ENCODE data around the gene NR6A1.
A peak's percentile ranks its signal among the peaks of the same experiment; 100 is the strongest.

Gene NR6A1

DNA sequence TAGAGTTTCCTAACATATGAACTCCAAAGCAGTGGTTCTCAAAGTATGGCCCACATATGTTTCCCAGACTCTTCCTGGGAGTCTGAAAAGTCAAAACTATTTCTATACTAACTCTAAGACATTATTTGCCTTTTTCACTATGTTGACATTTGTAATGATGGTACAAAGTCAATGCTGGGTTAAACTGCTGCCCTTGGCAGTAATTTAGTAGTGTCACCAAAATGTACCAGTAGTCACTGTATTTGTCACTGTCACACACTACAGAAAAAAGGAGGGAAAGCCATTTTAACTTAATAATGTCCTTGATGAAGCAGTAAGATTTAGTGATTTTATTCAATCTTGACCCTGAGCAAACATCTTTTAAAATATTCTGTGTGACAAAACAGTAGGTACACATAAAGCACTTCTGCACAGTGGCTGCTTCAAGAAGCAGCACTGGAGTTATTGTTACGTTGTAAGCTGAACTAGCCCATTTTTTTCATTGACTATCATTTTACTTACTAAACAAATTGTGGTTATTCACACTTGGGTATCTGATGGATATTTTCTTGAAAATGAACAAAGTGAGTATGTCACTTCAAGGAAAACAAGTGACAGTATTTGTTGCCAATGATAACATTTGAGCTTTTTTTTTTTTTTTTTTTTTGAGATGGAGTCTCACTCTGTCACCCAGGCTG lies 90.3 kb downstream of the NR6A1 start:
- DNase-seq: no peak

DNA sequence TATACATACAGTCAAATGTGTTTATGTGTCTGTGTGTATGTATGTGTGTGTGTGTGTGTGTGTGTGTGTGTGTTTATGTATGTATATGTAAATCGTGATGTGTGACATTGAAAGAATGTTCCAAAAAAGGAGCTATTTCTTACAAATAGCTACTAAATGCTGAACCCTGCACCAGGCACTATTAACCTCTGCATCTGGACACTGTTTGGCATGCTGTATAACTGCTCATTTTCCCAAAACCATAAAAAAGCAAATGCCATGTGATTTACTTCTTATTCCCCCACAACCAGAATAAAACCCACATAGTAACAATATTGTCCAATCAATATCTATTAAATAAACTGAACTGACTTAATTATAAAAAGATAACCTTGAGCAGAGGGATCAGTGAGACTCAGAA lies 91.1 kb downstream of the NR6A1 start:
- no peak for DNase-seq

- DNase-seq: no peak
These were observed 95.0 kb downstream of the NR6A1 start for GRCh38 chr9:124676159-124676551.

DNA sequence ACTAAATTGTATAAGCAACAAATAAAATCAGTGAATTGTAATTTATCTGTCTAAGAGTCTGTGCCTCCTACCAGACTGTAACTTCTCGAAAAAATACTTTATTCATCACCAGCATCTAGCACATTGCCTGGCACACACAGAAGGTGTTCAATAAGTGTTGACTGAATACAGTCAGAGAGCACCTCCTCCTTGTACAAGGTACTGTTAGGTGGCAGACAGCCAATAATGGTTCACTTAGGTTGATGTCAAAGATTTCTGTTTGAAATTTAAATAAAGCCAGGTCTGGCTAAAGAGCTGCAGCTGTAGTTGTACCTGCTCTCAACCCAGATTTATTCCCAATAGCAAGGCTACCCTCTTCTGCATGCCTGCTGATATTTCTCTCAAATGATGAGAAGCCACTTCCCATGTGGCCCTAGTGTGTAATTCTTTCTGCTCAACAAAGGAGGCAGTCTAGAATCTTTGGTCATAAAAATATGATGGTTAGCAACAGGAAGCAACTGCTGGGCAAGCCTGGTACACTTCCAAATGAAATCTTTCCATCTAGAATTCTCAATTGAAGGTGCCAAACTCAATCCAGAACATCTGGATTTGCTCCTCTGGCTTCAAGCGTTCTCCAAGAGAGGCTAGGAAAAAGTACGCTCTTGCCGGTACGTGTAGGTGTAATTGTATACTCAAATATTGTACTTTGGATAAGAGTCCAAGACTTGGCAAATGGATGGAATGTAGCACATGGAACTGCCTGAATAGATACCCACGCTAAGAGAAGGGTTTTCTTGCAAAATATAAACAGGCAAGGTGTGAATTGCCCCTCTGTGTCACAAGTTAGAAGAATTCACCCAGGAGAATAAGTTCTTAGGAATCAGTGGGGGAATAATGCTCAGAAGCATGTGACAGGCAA lies 95.6 kb downstream of the NR6A1 start:
- no peak for DNase-seq

- DNase-seq: no peak
These were observed 96.5 kb downstream of the NR6A1 start for GRCh38 chr9:124674651-124675050.

DNA sequence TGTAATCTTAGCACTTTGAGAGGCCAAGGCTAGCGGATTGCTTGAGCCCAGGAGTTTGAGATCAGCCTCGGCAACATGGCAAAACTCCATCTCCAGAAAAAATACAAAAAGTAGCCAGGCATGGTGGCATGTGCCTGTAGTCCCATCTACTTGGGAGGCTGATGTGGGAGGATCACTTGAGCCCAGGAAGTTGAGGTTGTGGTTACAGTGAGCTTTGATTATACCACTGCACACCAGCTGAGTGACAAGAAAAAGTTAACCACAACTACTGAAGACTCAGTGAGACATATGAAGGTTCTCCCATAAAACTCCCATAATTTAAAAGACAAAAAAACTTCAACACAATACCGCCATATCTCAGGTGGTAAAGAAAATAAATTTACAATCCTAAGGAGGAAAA lies 98.0 kb downstream of the NR6A1 start:
- no peak for DNase-seq

GRCh38 chr9:124671861-124672260 lies 99.2 kb downstream of the NR6A1 start:
- DNase-seq: no peak

- DNase-seq: no peak
These were observed 104.5 kb downstream of the NR6A1 start for GRCh38 chr9:124666642-124667041.

DNA sequence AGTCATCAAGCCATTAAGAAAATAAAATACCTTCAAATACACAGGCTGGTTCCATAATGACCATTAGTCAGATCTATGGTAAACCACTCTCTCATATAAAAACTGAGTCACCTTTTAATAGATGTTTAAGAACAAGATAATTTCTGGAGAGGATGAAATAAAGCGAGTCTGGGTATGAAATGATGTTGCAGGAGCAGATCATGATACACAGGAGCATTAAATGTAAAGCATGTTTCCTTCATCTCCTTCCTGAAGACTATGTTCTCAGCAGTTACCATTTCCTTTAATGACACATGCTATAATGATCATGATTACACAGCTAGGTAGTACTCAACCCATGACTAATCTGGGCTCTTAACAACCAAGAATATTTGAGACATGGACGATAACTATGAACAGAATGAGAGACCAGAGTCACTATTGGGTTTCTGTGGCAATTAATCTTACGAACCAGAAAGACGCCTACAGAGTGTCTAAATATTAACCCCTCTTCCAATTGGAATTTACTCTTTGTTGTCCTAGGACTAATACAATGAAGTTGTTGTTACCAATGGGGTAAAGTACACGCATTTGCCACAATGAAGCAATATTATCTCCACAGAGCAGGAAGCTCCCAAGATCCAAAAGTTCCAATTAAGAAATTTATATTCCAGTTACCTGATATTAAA lies 105.6 kb downstream of the NR6A1 start:
- peak; percentile 29 for DNase-seq

- DNase-seq: no peak
These were observed 107.0 kb downstream of the NR6A1 start for GRCh38 chr9:124664143-124664542.

DNA sequence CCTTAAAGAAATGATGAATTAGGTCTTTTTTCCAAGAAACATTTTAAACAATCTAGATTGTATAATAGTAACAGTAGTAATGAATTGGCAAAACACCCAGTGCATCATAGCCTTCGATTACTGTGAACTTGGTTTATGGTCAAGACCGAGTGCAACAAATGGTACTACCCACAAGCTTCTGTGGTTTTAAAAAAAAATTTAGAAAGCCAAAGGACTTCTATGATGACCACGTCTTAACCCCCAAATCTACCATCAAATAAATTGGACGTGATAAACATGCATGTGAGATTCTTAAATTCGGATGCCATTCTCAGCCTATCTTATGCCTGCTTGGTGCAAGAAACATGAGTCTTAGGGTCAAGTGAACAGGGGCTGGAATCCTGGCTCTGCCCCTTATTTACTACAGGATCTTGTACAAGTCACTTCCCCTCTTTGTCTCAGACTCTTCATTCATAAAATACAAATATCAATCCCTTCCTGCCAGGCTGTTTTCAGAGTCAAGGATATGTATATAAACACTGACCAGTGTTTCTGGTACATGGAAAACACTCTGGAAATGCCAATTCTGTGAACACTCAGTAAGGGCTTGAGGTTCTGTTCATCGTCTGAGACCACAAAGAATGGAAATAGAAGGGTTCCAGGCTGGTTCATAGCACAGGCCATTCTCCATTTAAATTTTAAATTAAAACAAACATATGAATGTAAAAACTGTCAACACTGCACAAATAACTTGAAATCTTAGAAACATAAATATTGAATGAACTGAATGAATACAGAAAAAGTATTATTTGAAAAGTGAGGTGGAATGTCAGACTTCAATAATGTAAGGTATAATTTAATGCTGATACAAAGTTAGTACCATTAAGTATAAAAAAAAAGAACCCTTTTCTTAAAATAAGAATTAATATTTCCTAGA lies 107.8 kb downstream of the NR6A1 start:
- DNase-seq: no peak

DNA sequence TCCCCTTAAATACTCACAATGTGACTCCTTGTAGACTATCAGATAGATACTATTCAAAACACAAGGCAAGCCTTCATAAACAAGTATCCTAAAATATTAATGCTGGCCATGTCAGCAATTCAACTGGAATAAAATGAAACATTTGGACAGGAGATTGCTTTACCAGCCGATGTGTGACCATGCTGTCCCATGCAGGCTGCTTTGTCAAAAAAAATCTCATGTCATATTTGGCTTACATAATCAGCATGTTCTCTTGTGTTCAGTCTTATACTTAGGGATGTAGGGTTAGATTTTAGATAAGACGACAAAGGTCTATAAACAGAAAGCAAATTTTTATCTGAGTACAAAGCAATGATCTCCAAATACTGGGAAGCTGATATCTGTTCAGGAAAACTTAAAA lies 108.5 kb downstream of the NR6A1 start:
- no peak for DNase-seq

- DNase-seq: peak; percentile 14
These were observed 109.8 kb downstream of the NR6A1 start for GRCh38 chr9:124661271-124661670.

DNA sequence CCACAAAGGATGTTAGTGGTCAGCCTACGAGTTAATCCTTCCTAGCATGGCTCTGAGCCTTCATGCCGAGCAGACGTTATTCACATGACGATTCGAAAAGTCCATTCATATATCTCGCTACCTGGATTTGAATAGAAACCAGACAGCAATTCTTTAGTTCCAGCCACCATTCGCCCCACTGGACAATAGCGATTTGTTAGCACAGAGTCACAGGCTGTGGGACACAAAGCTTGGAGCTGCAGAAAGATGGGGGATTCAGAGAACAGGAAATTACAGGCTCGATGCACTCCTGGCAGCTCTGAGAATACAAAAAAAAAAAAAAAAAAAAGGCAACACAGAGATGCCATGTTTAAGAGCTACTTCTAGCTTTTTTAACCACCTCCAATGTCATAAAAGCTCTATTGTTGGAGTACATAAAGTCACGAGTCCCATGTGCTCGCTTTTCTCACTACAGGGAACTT lies 110.7 kb downstream of the NR6A1 start:
- peak; percentile 71 for DNase-seq

DNA sequence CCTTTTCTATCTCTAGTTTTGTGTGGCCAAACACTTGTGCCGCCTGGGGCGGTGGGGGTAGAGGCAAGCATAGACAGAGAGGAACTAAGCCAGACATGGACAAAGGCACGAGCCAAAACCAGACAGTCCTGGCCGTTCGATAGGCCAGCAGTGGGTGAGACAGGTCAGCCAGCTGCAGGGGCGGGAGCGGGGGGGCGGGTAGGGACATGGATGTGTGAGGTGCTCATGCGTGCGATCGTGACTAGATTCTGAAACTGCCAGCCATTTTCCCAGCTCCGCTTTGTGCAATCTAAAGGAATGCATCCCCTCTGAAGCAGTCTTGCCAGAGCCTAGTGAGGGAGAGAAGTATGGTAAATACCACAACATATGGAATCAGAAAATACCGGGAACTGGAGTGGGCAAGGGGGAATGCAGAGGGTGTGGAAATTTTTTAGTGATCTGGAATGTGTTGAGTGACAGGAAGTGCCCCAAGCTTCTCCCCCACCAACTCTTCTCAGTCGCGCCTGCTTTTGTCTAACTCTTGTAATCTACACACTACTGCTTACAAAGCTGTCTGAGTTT lies 111.9 kb downstream of the NR6A1 start:
- DNase-seq: peak; percentile 96

DNA sequence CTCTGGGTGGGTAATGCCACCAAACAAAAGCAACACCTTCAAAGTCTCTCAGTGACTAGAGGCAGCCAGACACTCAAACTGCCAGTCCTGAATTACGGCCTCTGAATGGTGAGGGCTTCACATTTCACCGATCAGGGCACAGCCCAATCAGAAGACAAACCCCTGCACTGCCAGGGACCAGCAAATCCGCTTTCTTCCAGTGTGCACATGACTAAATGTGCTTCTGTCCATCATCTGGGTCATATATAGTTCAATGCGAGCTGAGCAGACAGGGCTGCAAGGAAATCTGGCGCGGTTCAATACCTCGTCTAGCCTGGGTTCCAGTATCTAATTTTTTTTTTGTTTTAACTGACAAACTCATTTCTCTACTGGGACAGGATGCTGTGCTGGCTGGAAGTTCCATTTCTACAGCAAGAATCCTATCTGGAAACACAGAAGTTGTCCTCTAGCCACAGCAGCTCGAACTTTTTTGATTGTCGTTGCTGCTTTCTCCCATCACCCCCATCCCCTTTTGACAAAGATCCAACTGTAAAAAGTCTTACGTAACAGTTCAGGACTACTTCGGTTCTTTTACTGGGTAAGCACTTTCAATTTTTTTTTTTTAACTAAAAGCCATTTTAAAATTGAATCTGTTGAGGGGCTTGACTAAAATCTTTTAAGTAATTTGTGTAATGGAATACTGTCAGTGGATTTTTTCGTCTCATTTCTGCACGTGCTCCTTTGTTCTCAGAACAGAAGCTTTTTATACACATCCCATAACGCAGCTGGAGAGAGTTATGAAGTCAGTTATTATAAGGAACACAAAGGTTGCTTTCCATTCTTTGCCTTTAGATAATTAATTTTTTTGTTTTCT lies 112.7 kb downstream of the NR6A1 start:
- DNase-seq: peak; percentile 97

DNA sequence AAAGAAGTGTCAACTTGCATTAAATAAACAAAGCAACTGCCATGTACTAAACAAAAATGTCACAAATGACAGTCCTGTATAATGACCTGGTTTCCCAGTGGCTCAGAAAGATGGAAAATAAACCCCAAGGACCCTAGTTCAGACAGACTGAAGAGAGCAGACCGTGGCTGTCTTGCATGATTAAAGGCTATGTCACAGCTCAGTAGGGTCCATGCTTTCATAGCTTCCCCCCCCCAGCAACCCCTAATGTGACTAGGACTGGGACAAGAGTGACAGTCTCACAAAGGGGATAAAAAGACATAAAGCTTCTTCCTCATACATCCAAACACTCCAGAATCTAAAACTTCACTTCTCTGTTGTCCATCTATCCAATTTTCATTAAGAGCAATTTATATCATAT lies 113.6 kb downstream of the NR6A1 start:
- no peak for DNase-seq

GRCh38 chr9:124654431-124654830 lies 116.7 kb downstream of the NR6A1 start:
- no peak for DNase-seq

GRCh38 chr9:124652615-124653393 lies 118.3 kb downstream of the NR6A1 start:
- no peak for DNase-seq

DNA sequence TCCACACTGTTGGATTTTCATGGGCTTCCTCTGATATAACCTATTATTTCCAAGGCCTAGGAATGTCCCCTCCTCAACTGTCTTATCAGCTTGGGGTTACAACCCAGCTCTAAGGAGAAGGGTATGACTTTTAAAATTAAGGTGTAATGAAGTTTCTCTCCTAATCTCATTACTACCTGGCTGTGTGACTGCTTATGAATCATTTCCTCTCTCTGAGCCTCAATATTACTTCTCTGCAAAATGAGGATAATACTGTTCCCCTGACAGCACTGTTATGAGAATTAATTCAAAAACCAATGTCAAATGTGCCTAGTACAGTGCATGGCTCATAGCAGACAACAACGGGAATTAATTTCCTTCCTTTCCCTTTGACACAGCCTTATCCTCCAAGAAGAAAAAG lies 118.9 kb downstream of the NR6A1 start:
- DNase-seq: no peak

Data from DMS53 (cell line).